Vagina (tissue), 2 donors: ENCODE results near the gene LGALS7B. TPM values are rescaled to one million over a fixed set of nuclear protein-coding genes. Genes with fewer than 3 reads are reported as not detected.

Experiments used
- DNase-seq, 2 donors: peaks; one replicate each; pipeline ENCODE4 v3.0.0-alpha.2; 2017; ENCODE audit errors: extremely low spot score in 2 of 2
- H3K27ac ChIP-seq: fragments of 200-600 bp; sonication (generic); one replicate; pipeline ENCODE4 v1.5.1; 2019
- H3K27me3 ChIP-seq: fragments of 200-600 bp; sonication (generic); one replicate; pipeline ENCODE4 v1.5.1; 2019
- H3K36me3 ChIP-seq, 2 donors: fragments of 200-600 bp; sonication (generic); one replicate each; pipeline ENCODE4 v1.5.1; 2017 to 2019
- H3K4me1 ChIP-seq: fragments of 200-600 bp; sonication (generic); one replicate; pipeline ENCODE4 v1.5.1; 2019
- H3K4me3 ChIP-seq, 2 donors: fragments of 200-600 bp; sonication (generic); 1 replicate in 1 of 2; 2 replicates in 1 of 2; pipeline ENCODE4 v1.5.1; 2016 to 2019
- H3K9me3 ChIP-seq: fragments of 200-600 bp; sonication (generic); one replicate; pipeline ENCODE4 v1.5.1; 2019
- CTCF ChIP-seq, 3 experiments: fragments of 450-650 bp in 2 of 3; fragments of 200-600 bp in 1 of 3; sonication (generic) in 1 of 3; IDR thresholded peaks; one replicate each; pipeline ENCODE4 v1.5.1; 2017 to 2019; ENCODE audit warnings: antibody characterized with exemption in 3 of 3, mild to moderate bottlenecking in 2 of 3, moderate library complexity in 2 of 3
- POLR2A ChIP-seq, 2 donors: fragments of 450-650 bp; IDR thresholded peaks; one replicate each; pipeline ENCODE4 v1.6.1; 2017; ENCODE audit warnings: antibody characterized with exemption in 2 of 2, mild to moderate bottlenecking in 2 of 2, moderate library complexity in 2 of 2
- POLR2AphosphoS5 ChIP-seq, 2 donors: sonication (generic); formaldehyde crosslinking; IDR thresholded peaks; one replicate each; pipeline ENCODE4 v1.9.0; 2017; ENCODE audit warnings: antibody characterized with exemption in 2 of 2, mild to moderate bottlenecking in 2 of 2, low read depth in 1 of 2; ENCODE audit not compliant: insufficient read depth in 1 of 2
- intact Hi-C: fragments of 100-400 bp; cut with DNase I; formaldehyde crosslinking; loops from one replicate; pipeline ENCODE4 v1.15.1; 2023
- total RNA-seq: library from RNA; depleted of rRNA; stranded (reverse); fragments of >200 nt; gene quantifications from one replicate; pipeline ENCODE4 v1.2.3, GENCODE V29; 2016

LGALS7B gene
- total RNA-seq, 1 donor from 2014 or later: 760 TPM

GRCh38 chr19:38799104-38799503, 10.1 kb downstream of the LGALS7B start:
- no peak for TF ChIP-seq POLR2A (IDR thresholded peaks at IDR 0.05)
- no peak for TF ChIP-seq POLR2AphosphoS5 (IDR thresholded peaks at IDR 0.05; ENCODE audit: insufficient read depth in 1 of 2, low read depth in 1 of 2)
- no peak for TF ChIP-seq CTCF (IDR thresholded peaks at IDR 0.05)
- no peaks in the 10 kb centered on the region for H3K27me3 ChIP-seq
- no peaks in the 10 kb centered on the region for H3K36me3 ChIP-seq
- no peak overlapping the region for H3K4me3 ChIP-seq
- no peaks in the 10 kb centered on the region for H3K9me3 ChIP-seq
- H3K4me1 ChIP-seq: peaks cover 4% of the 10 kb centered on the region
- intact Hi-C loops: no loop called here
- H3K27ac ChIP-seq: no peak overlapping the region
- no peak for DNase-seq

- intact Hi-C loops: no loop called here
- DNase-seq: no peak
- peaks cover 4% of the 10 kb centered on the region for H3K4me1 ChIP-seq
- no peak for TF ChIP-seq CTCF (IDR thresholded peaks at IDR 0.05)
- TF ChIP-seq POLR2AphosphoS5 (IDR thresholded peaks at IDR 0.05; ENCODE audit: insufficient read depth in 1 of 2, low read depth in 1 of 2): no peak
- TF ChIP-seq POLR2A (IDR thresholded peaks at IDR 0.05): no peak
- H3K27me3 ChIP-seq: no peaks in the 10 kb centered on the region
- H3K9me3 ChIP-seq: no peaks in the 10 kb centered on the region
- H3K36me3 ChIP-seq: no peaks in the 10 kb centered on the region
- H3K27ac ChIP-seq: no peak overlapping the region
- no peak overlapping the region for H3K4me3 ChIP-seq
Observed at GRCh38 chr19:38800577-38801347, 11.8 kb downstream of the LGALS7B start.

GRCh38 chr19:38801359-38802095, 12.5 kb downstream of the LGALS7B start:
- Histone ChIP-seq H3K9me3 (no peaks in the 10 kb centered on the region), H3K4me1 (peaks cover 4% of the 10 kb centered on the region), H3K27ac (no peak overlapping the region), H3K36me3 (no peaks in the 10 kb centered on the region), H3K4me3 (no peak overlapping the region), H3K27me3 (no peaks in the 10 kb centered on the region)
- TF ChIP-seq POLR2AphosphoS5 (IDR thresholded peaks at IDR 0.05; ENCODE audit: insufficient read depth in 1 of 2, low read depth in 1 of 2): no peak
- no peak for TF ChIP-seq CTCF (IDR thresholded peaks at IDR 0.05)
- no peak for TF ChIP-seq POLR2A (IDR thresholded peaks at IDR 0.05)
- DNase-seq: no peak
- intact Hi-C loops: no loop called here

GRCh38 chr19:38803543-38803942, 14.5 kb downstream of the LGALS7B start:
- no peaks in the 10 kb centered on the region for H3K27me3 ChIP-seq
- H3K36me3 ChIP-seq: no peaks in the 10 kb centered on the region
- intact Hi-C loops: no loop called here
- no peak for DNase-seq
- TF ChIP-seq POLR2AphosphoS5 (IDR thresholded peaks at IDR 0.05; ENCODE audit: insufficient read depth in 1 of 2, low read depth in 1 of 2) (no peak), CTCF (IDR thresholded peaks at IDR 0.05) (no peak), POLR2A (IDR thresholded peaks at IDR 0.05) (no peak)
- no peaks in the 10 kb centered on the region for H3K9me3 ChIP-seq
- no peak overlapping the region for H3K27ac ChIP-seq
- peaks cover 4% of the 10 kb centered on the region for H3K4me1 ChIP-seq
- H3K4me3 ChIP-seq: no peak overlapping the region

GRCh38 chr19:38805180-38805579, 16.2 kb downstream of the LGALS7B start:
- Histone ChIP-seq H3K27me3 (no peaks in the 10 kb centered on the region), H3K4me1 (no peaks in the 10 kb centered on the region), H3K27ac (no peak overlapping the region), H3K36me3 (no peaks in the 10 kb centered on the region), H3K9me3 (no peaks in the 10 kb centered on the region), H3K4me3 (no peak overlapping the region)
- TF ChIP-seq CTCF (IDR thresholded peaks at IDR 0.05) (no peak), POLR2A (IDR thresholded peaks at IDR 0.05) (no peak), POLR2AphosphoS5 (IDR thresholded peaks at IDR 0.05; ENCODE audit: insufficient read depth in 1 of 2, low read depth in 1 of 2) (no peak)
- no peak for DNase-seq
- intact Hi-C loops: no loop called here
